Tongue (tissue), 2 donors: ENCODE data around the gene EEF2K. TPM values are rescaled to one million over a fixed set of nuclear protein-coding genes. Genes with fewer than 3 reads are reported as not detected.

ENCODE experiments used
- DNase-seq: peaks from one replicate; pipeline ENCODE4 v3.0.0-alpha.2; 2015
- total RNA-seq: library from RNA; depleted of rRNA; stranded (reverse); fragments of >200 nt; gene quantifications from one replicate; pipeline ENCODE4 v1.2.3, GENCODE V29; 2014

EEF2K gene
- total RNA-seq, 1 donor from 2014 or later: 46.5 TPM

GRCh38 chr16:22317625-22318024 lies 111.5 kb downstream of the EEF2K start:
- no peak for DNase-seq

GRCh38 chr16:22318690-22319358 lies 112.7 kb downstream of the EEF2K start:
- no peak for DNase-seq

GRCh38 chr16:22320572-22321339 lies 114.7 kb downstream of the EEF2K start:
- no peak for DNase-seq

GRCh38 chr16:22321340-22322001 lies 115.4 kb downstream of the EEF2K start:
- peak; percentile 84 for DNase-seq

- no peak for DNase-seq
These were observed 116.0 kb downstream of the EEF2K start for GRCh38 chr16:22322021-22322471.

- DNase-seq: no peak
These were observed 116.7 kb downstream of the EEF2K start for GRCh38 chr16:22322741-22323140.

GRCh38 chr16:22323173-22323958 lies 117.3 kb downstream of the EEF2K start:
- DNase-seq: no peak

- DNase-seq: no peak
These were observed 118.1 kb downstream of the EEF2K start for GRCh38 chr16:22323959-22324786.

- DNase-seq: no peak
These were observed 118.9 kb downstream of the EEF2K start for GRCh38 chr16:22324787-22325597.

- no peak for DNase-seq
These were observed 119.7 kb downstream of the EEF2K start for GRCh38 chr16:22325598-22326368.

- no peak for DNase-seq
These were observed 120.2 kb downstream of the EEF2K start for GRCh38 chr16:22326369-22326652.

- no peak for DNase-seq
These were observed 120.8 kb downstream of the EEF2K start for GRCh38 chr16:22326771-22327445.

- DNase-seq: no peak
These were observed 121.3 kb downstream of the EEF2K start for GRCh38 chr16:22327446-22327775.

- DNase-seq: no peak
These were observed 122.1 kb downstream of the EEF2K start for GRCh38 chr16:22328081-22328725.

GRCh38 chr16:22329199-22329695 lies 123.2 kb downstream of the EEF2K start:
- DNase-seq: no peak

GRCh38 chr16:22330326-22330725 lies 124.2 kb downstream of the EEF2K start:
- no peak for DNase-seq

GRCh38 chr16:22333457-22333994 lies 127.4 kb downstream of the EEF2K start:
- DNase-seq: no peak

GRCh38 chr16:22335668-22336246 lies 129.7 kb downstream of the EEF2K start:
- DNase-seq: no peak
